ENCODE results near the gene RBMXL2. TPM values are rescaled to one million over a fixed set of nuclear protein-coding genes. Genes with fewer than 3 reads are reported as not detected.

Gene RBMXL2
- not detected in 2 replicates for polyA plus RNA-seq (2012; rRNA removed)
- not detected in 2 replicates for polyA plus RNA-seq (2012; cell fraction: cytosol; rRNA removed)
- polyA plus RNA-seq (2012; cell fraction: nucleus; rRNA removed), result not detected in 2 replicates

DNA sequence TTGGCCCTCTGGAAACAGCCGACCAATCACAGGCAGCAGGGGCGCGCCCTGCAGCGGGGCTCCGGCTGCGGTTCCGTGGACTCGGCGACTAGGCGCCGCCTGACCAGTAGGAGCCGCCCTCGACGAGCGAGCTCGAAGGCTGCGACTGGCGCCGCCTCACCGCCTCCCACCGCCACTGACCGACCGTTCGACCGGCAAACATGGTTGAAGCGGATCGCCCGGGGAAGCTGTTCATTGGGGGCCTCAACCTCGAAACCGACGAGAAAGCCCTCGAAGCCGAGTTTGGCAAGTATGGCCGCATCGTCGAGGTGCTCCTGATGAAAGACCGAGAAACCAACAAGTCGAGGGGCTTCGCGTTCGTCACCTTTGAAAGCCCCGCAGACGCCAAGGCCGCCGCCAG, at the start of gene RBMXL2:
RBMXL2 (plus strand) TSS at position 78 of the 400 bp plus-strand sequence; CDS start at position 201, 123 bp downstream.
- no peaks in the 10 kb centered on the region for H4K20me1 ChIP-seq (ENCODE audit: insufficient read depth)
- H3F3A ChIP-seq (replicated peaks; ENCODE audit: insufficient read depth), result no peaks in the 10 kb centered on the region
- WGBS (ENCODE audit: low lambda C conversion rate), result 86% methylated on average over 42 of the region's 45 CpGs
- H3K79me2 ChIP-seq (ENCODE audit: insufficient read depth), result no peaks in the 10 kb centered on the region
- DNase-seq, result peak; percentile 8
- no peaks in the 10 kb centered on the region for H3K9me2 ChIP-seq
- POLR2A ChIA-PET, result no interaction called here
- no peaks in the 10 kb centered on the region for H3K27me3 ChIP-seq (ENCODE audit: insufficient read depth)
- no peak within 1 kb of the TSS for H2AFZ ChIP-seq (ENCODE audit: low read depth)
- CTCF ChIA-PET, result no interaction called here
- no peaks in the 10 kb centered on the region for H3K36me3 ChIP-seq (replicated peaks in 1 of 2; ENCODE audit: control insufficient read depth in 1 of 2, insufficient read depth in 2 of 2, low read length in 1 of 2)
- no peak for TF ChIP-seq POLR2AphosphoS5 (IDR thresholded peaks at IDR 0.05; ENCODE audit: low read depth, low read length)
- TF ChIP-seq SIN3A (IDR thresholded peaks at IDR 0.05; ENCODE audit: borderline replicate concordance, low read depth, low read length), result no peak
- no peak for TF ChIP-seq NRF1 (IDR thresholded peaks at IDR 0.05; ENCODE audit: low read depth, low read length)
- TF ChIP-seq, protein P1, sequence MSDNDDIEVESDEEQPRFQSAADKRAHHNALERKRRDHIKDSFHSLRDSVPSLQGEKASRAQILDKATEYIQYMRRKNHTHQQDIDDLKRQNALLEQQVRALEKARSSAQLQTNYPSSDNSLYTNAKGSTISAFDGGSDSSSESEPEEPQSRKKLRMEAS (IDR thresholded peaks at IDR 0.05; ENCODE audit: low read depth), result no peak
- TF ChIP-seq TEAD4 (IDR thresholded peaks at IDR 0.05; ENCODE audit: borderline replicate concordance, insufficient read depth), result no peak
- no peak for TF ChIP-seq TAF1 (IDR thresholded peaks at IDR 0.05; ENCODE audit: borderline replicate concordance, low read depth, low read length)
- TF ChIP-seq, protein P2, sequence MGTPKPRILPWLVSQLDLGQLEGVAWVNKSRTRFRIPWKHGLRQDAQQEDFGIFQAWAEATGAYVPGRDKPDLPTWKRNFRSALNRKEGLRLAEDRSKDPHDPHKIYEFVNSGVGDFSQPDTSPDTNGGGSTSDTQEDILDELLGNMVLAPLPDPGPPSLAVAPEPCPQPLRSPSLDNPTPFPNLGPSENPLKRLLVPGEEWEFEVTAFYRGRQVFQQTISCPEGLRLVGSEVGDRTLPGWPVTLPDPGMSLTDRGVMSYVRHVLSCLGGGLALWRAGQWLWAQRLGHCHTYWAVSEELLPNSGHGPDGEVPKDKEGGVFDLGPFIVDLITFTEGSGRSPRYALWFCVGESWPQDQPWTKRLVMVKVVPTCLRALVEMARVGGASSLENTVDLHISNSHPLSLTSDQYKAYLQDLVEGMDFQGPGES (IDR thresholded peaks at IDR 0.05; ENCODE audit: low read depth, low read length), result no peak
- TF ChIP-seq RCOR1 (IDR thresholded peaks at IDR 0.05; ENCODE audit: low read length), result no peak
- no peak for TF ChIP-seq MXI1 (IDR thresholded peaks at IDR 0.05; ENCODE audit: low read depth, low read length)
- TF ChIP-seq, protein P3, sequence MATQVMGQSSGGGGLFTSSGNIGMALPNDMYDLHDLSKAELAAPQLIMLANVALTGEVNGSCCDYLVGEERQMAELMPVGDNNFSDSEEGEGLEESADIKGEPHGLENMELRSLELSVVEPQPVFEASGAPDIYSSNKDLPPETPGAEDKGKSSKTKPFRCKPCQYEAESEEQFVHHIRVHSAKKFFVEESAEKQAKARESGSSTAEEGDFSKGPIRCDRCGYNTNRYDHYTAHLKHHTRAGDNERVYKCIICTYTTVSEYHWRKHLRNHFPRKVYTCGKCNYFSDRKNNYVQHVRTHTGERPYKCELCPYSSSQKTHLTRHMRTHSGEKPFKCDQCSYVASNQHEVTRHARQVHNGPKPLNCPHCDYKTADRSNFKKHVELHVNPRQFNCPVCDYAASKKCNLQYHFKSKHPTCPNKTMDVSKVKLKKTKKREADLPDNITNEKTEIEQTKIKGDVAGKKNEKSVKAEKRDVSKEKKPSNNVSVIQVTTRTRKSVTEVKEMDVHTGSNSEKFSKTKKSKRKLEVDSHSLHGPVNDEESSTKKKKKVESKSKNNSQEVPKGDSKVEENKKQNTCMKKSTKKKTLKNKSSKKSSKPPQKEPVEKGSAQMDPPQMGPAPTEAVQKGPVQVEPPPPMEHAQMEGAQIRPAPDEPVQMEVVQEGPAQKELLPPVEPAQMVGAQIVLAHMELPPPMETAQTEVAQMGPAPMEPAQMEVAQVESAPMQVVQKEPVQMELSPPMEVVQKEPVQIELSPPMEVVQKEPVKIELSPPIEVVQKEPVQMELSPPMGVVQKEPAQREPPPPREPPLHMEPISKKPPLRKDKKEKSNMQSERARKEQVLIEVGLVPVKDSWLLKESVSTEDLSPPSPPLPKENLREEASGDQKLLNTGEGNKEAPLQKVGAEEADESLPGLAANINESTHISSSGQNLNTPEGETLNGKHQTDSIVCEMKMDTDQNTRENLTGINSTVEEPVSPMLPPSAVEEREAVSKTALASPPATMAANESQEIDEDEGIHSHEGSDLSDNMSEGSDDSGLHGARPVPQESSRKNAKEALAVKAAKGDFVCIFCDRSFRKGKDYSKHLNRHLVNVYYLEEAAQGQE (IDR thresholded peaks at IDR 0.05; ENCODE audit: low read depth, low read length), result no peak
- TF ChIP-seq, protein P4, sequence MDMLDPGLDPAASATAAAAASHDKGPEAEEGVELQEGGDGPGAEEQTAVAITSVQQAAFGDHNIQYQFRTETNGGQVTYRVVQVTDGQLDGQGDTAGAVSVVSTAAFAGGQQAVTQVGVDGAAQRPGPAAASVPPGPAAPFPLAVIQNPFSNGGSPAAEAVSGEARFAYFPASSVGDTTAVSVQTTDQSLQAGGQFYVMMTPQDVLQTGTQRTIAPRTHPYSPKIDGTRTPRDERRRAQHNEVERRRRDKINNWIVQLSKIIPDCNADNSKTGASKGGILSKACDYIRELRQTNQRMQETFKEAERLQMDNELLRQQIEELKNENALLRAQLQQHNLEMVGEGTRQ (IDR thresholded peaks at IDR 0.05; ENCODE audit: borderline replicate concordance, low read depth, low read length), result no peak
- TF ChIP-seq FOXJ3 (CRISPR knock-in tag; IDR thresholded peaks at IDR 0.05), result no peak
- TF ChIP-seq GATA2 (CRISPR knock-in tag; IDR thresholded peaks at IDR 0.05), result no peak
- H3K4me1 ChIP-seq (ENCODE audit: control insufficient read depth in 1 of 2, insufficient read depth in 2 of 2, low read depth in 1 of 2, low read length in 1 of 2), result no peaks in the 10 kb centered on the region
- no peak within 1 kb of the TSS for H3K4me2 ChIP-seq
- H3K4me3 ChIP-seq (ENCODE audit: low read depth in 2 of 2, low read length in 1 of 2), result no peak within 1 kb of the TSS
- H3K27ac ChIP-seq (ENCODE audit: low read depth in 2 of 2, low read length in 1 of 2), result no peak within 1 kb of the TSS
- no peaks in the 10 kb centered on the region for H3K9me3 ChIP-seq
- no peak within 1 kb of the TSS for H3K9ac ChIP-seq

Measured in SK-N-SH (cell line).